ENCODE results near the gene CFAP46.

DNA sequence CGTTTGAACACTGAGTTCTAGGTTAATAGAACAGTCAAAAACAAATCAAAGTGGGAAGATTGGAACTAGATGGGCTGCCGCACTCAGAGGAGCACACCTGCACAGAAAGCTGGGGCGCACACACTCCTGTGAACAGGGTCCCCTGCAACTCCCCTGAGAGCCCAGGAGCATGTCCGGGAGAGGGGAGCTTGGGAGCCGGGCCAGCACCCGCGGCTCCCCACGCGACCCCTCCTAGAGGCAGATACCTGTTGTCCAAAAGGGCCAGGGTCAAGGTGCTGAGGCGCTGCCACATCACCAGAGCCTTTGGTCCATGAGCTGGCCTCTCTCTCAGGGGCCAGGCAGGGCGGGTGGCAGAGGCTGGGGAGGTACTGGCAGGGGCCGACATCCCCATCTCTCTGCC lies 162.0 kb downstream of the CFAP46 start:
- TF ChIP-seq, protein P1, sequence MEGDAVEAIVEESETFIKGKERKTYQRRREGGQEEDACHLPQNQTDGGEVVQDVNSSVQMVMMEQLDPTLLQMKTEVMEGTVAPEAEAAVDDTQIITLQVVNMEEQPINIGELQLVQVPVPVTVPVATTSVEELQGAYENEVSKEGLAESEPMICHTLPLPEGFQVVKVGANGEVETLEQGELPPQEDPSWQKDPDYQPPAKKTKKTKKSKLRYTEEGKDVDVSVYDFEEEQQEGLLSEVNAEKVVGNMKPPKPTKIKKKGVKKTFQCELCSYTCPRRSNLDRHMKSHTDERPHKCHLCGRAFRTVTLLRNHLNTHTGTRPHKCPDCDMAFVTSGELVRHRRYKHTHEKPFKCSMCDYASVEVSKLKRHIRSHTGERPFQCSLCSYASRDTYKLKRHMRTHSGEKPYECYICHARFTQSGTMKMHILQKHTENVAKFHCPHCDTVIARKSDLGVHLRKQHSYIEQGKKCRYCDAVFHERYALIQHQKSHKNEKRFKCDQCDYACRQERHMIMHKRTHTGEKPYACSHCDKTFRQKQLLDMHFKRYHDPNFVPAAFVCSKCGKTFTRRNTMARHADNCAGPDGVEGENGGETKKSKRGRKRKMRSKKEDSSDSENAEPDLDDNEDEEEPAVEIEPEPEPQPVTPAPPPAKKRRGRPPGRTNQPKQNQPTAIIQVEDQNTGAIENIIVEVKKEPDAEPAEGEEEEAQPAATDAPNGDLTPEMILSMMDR (IDR thresholded peaks at IDR 0.05; ENCODE audit: borderline replicate concordance, extremely low read depth, low read length, poor library complexity, severe bottlenecking): no peak
- no peak for TF ChIP-seq EZH2 (IDR thresholded peaks at IDR 0.05; ENCODE audit: borderline replicate concordance, low read depth, low read length, severe bottlenecking)
